Activated CD8-positive, alpha-beta memory T cell treated with anti-CD3 and anti-CD28 coated beads, Interleukin-2, amount 50 U/mL, for 24 hours (primary cell): ENCODE results near the gene COX6B2.

Experiments
- DNase-seq: peaks from one replicate; pipeline ENCODE4 v3.0.0-alpha.2; 2020; ENCODE audit errors: extremely low read depth

COX6B2 gene

GRCh38 chr19:55312621-55313512, 41.7 kb downstream of the COX6B2 start:
- no peak for DNase-seq

- no peak for DNase-seq
These were observed 42.7 kb downstream of the COX6B2 start for GRCh38 chr19:55311797-55312196.

- no peak for DNase-seq
These were observed 43.1 kb downstream of the COX6B2 start for GRCh38 chr19:55311397-55311796.

GRCh38 chr19:55310498-55310897, 44.0 kb downstream of the COX6B2 start:
- no peak for DNase-seq

- no peak for DNase-seq
These were observed 45.1 kb downstream of the COX6B2 start for GRCh38 chr19:55309448-55309847.

GRCh38 chr19:55308281-55308680, 46.2 kb downstream of the COX6B2 start:
- DNase-seq: no peak

GRCh38 chr19:55306712-55307111, 47.8 kb downstream of the COX6B2 start:
- no peak for DNase-seq

GRCh38 chr19:55305983-55306562, 48.4 kb downstream of the COX6B2 start:
- no peak for DNase-seq

GRCh38 chr19:55305491-55305890, 49.0 kb downstream of the COX6B2 start:
- DNase-seq: peak; percentile 9

GRCh38 chr19:55304980-55305379, 49.5 kb downstream of the COX6B2 start:
- no peak for DNase-seq

- DNase-seq: no peak
These were observed 50.1 kb downstream of the COX6B2 start for GRCh38 chr19:55304279-55304978.

- DNase-seq: no peak
These were observed 51.0 kb downstream of the COX6B2 start for GRCh38 chr19:55303477-55303876.

GRCh38 chr19:55302318-55302703, 52.2 kb downstream of the COX6B2 start:
- no peak for DNase-seq

GRCh38 chr19:55301459-55302317, 52.8 kb downstream of the COX6B2 start:
- DNase-seq: peak; percentile 91

- no peak for DNase-seq
These were observed 53.5 kb downstream of the COX6B2 start for GRCh38 chr19:55300886-55301458.

GRCh38 chr19:55299991-55300390, 54.5 kb downstream of the COX6B2 start:
- no peak for DNase-seq
